Measurements from ENCODE around the gene ADAMTS9.

- TF ChIP-seq, protein P1, sequence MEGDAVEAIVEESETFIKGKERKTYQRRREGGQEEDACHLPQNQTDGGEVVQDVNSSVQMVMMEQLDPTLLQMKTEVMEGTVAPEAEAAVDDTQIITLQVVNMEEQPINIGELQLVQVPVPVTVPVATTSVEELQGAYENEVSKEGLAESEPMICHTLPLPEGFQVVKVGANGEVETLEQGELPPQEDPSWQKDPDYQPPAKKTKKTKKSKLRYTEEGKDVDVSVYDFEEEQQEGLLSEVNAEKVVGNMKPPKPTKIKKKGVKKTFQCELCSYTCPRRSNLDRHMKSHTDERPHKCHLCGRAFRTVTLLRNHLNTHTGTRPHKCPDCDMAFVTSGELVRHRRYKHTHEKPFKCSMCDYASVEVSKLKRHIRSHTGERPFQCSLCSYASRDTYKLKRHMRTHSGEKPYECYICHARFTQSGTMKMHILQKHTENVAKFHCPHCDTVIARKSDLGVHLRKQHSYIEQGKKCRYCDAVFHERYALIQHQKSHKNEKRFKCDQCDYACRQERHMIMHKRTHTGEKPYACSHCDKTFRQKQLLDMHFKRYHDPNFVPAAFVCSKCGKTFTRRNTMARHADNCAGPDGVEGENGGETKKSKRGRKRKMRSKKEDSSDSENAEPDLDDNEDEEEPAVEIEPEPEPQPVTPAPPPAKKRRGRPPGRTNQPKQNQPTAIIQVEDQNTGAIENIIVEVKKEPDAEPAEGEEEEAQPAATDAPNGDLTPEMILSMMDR (IDR thresholded peaks at IDR 0.05; ENCODE audit: insufficient read depth, low read length, poor library complexity, severe bottlenecking): no peak
- no peak for TF ChIP-seq EZH2phosphoT487 (conservative IDR thresholded peaks at IDR 0.05; ENCODE audit: low read length)
Observed at GRCh38 chr3:64546856-64547255, 140.9 kb downstream of the ADAMTS9 start.

All from SU-DHL-6 (cell line).